ENCODE data around the gene NR4A3. TPM values are rescaled to one million over a fixed set of nuclear protein-coding genes. Genes with fewer than 3 reads are reported as not detected.

NR4A3 gene
- polyA plus RNA-seq, 3 donors: 0.52 to 89.7 (median 40.9) TPM

DNA sequence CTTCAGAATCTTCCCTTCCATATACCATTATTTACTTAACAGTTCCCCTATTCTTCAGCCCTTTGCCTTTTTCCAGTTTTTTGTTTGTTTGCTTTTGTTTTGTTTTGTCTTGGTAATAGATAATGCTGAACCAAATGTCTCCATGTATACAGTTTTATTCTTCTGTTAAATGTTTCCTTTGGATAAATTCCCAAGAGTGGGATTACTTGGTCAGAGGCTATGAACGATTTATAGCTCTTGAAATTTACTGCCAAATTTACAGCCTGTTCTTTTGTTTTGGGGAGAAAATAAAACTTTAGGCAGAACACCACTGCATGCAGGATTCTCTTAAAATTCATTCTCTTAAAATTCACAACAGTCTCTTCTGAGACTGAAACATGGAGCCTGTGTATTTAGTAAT lies 38.6 kb downstream of the NR4A3 start:
- H3K27ac ChIP-seq (ENCODE audit: low read depth, low read length): no peak overlapping the region
- 50 to 77% (median 52%) methylated on average over 1 of the region's 1 CpG for WGBS, 3 donors

DNA sequence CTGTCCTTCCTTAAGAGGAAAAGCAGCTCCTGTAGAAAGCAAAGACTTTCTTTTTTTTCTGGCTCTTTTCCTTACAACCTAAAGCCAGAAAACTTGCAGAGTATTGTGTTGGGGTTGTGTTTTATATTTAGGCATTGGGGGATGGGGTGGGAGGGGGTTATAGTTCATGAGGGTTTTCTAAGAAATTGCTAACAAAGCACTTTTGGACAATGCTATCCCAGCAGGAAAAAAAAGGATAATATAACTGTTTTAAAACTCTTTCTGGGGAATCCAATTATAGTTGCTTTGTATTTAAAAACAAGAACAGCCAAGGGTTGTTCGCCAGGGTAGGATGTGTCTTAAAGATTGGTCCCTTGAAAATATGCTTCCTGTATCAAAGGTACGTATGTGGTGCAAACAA lies 42.3 kb downstream of the NR4A3 start:
- 64 to 95% (median 81%) methylated on average over 2 of the region's 2 CpGs for WGBS, 3 donors
- no peak overlapping the region for H3K27ac ChIP-seq (ENCODE audit: low read depth, low read length)

DNA sequence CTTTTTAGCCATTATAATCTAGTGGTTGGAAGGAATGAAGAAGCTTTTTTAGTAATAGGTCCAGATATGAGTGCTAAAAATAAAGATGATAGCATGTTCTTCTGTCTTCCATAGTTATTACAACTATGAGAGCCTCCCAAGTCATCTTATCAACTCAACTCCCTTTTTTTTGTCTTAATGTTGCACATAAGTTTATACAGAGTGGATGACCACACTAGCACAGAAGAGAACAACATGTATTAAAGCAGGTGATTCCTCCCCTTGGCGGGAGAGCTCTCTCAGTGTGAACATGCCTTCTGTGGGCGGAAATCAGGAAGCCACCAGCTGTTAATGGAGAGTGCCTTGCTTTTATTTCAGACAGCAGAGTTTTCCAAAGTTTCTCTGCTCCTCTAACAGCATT lies 44.7 kb downstream of the NR4A3 start:
- no peak overlapping the region for H3K27ac ChIP-seq (ENCODE audit: low read depth, low read length)
- 58 to 74% (median 64%) methylated on average over 2 of the region's 2 CpGs for WGBS, 3 donors

DNA sequence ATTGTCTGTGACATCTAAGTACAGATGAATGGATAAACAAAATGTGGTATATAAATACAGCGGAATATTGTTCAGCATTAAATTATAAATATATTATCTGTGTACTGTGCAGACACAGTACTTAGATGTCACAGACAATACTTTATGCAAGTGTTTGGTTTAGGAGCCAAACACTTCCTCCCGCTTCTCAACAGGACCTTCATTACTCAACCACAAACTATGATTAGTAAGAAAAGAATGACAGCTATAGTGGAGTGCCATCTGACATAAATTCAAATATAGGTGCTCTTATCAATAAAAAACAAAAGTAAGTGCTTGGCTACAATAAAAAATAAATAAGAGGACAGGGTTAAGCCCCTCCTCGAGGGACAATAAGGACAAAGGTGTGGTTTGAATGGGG lies 45.9 kb downstream of the NR4A3 start:
- H3K27ac ChIP-seq (ENCODE audit: low read depth, low read length): no peak overlapping the region
- WGBS, 3 donors: 53 to 82% (median 61%) methylated on average over 3 of the region's 3 CpGs

DNA sequence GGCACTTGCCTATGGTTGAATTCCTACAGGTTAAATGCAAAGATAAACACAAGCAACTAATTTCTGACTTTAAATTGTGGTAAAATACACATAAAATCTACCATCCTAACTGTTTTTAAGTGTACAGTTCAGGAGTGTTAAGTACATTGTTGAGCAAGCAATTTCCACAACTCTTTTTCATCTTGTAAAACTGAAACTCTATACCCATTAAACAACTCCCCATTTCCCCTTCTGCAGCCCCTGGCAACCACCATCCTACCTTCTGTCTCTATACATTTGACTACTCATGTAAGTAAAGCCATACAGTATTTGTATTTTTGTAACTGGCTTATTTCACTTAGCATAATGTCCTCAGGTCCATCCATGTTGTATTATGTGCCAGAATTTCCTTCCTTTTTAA lies 46.3 kb downstream of the NR4A3 start:
- no peak overlapping the region for H3K27ac ChIP-seq (ENCODE audit: low read depth, low read length)

DNA sequence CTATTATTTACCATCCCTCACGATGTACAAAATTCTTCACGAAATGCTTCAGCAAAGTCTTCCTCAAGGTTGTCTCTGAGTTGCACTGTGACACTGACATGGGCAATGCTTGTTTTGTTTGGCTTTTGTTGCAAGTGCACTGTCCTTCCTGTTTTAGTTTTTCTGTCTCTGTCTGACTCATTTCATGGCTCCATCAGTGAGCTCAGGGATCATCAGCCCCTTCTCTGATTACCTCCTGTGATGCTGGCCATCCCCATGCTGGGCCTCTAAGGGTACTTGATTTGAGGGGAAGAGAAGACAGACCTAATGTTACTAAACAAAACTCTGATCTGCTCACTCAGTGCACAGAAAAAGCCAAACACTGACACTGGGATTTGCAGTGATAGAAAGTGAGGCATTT lies 47.2 kb downstream of the NR4A3 start:
- H3K27ac ChIP-seq (ENCODE audit: low read depth, low read length): no peak overlapping the region
- WGBS, 3 donors: 85 to 94% (median 92%) methylated on average over 2 of the region's 2 CpGs

DNA sequence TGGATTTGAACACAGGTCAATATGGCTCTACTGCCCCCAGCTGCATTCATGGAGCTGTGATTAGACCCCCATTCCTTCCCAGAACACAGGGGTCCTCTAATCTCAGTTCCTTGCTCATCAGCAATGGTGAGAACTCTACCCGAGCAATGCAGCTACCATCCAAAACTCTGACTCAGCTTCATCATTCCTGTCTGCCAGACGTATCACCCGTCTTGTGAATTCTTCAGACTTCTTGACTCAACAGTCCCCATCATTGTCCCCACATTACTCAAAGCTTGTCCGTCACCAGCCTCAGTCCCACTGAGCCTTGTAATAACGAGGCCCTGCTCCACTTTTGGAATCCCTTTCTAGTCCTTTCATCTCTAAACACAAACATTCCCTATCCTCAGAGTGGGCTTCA lies 48.4 kb downstream of the NR4A3 start:
- no peak overlapping the region for H3K27ac ChIP-seq (ENCODE audit: low read depth, low read length)
- WGBS, 3 donors: 81 to 90% (median 89%) methylated on average over 5 of the region's 5 CpGs

DNA sequence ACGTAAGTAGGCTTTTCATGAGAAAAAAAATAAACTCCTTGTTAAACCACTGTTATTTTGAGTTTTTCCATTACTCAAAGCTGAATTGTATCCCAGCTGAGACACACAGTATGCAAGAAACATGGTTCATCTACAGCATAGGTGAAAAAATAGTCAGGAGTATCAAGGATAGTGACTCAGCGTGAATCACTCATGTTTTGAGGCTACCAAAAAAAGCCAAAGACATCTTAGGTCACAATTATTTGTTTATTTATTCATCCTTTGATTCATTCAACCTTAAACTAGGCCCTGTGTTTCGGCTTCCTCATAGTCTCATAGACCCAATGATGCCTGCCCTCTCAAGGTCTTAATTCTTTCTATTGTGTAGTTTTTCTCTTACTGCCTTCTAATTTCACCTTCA lies 51.8 kb downstream of the NR4A3 start:
- no peak overlapping the region for H3K27ac ChIP-seq (ENCODE audit: low read depth, low read length)
- WGBS, 3 donors: 92 to 95% (median 94%) methylated on average over 3 of the region's 3 CpGs

DNA sequence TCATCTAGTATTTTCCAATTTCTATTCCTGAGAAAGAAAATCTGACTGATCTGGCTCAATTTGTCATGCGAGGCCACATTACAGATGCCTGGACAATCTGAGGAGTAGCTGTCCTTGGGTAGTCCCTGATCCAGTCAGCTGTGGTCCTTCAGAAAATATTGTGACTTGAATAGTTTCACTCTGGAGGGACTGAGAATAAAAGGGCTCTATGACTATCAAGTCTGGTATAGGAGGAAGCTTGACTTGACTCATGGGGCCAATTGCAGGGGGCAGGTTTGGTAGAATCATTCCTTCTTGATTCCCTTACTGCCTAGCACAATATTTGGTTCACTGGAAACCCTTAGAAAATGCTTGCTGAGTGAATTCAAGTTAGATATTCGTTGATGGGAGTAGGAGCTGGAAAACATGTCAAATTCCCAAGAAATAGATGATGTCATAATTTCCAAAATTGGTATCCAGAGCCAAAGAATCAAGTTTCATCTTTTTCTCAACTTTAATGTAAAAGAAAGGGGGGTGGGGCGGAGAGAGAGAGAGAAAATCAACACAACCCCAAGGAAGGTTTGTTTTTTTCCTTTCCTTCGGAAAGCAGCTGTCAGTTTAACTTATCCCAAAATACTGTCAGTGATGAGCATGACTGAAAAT lies 52.4 kb downstream of the NR4A3 start:
- 85 to 94% (median 86%) methylated on average over 4 of the region's 4 CpGs for WGBS, 3 donors
- H3K27ac ChIP-seq (ENCODE audit: low read depth, low read length): no peak overlapping the region

DNA sequence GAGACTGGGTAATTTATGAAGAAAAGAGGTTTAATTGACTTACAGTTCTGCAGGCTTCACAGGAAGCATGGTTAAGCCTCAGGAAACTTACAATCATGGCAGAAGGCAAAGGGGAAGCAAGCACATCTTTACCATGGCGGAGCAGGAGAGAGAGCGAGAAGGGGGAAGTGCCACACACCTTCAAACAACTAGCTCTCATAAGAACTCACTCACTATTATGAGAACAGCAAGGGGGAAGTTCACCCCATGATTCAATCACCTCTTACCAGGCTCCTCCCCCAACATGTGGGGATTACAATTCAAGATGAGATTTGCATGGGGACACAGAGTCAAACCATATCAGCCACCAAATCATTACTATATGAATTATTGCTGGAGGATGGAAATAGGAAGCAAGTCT lies 54.5 kb downstream of the NR4A3 start:
- H3K27ac ChIP-seq (ENCODE audit: low read depth, low read length): no peak overlapping the region
- WGBS, 3 donors: 71 to 89% (median 77%) methylated on average over 2 of the region's 2 CpGs

DNA sequence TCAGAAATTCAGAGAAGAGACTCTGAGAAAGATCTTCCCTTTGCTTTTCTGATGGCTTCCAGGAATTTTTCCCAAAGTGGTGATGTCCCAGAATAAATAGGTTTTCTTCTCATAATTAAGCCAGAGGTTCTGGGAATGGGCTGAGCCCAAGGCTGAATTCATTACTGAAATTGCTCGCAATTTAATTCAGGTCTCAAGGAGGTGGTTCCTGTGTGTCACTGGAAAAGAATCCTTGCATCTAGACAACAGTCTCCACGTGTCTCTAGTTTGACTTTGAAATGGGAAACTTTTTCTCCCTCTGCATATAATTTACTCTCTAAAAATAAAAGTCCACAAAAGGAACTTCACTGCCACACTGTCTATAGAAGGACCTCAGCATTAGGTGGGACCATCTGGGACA lies 57.0 kb downstream of the NR4A3 start:
- no peak overlapping the region for H3K27ac ChIP-seq (ENCODE audit: low read depth, low read length)
- WGBS, 3 donors: 75 to 79% (median 76%) methylated on average over 2 of the region's 2 CpGs

DNA sequence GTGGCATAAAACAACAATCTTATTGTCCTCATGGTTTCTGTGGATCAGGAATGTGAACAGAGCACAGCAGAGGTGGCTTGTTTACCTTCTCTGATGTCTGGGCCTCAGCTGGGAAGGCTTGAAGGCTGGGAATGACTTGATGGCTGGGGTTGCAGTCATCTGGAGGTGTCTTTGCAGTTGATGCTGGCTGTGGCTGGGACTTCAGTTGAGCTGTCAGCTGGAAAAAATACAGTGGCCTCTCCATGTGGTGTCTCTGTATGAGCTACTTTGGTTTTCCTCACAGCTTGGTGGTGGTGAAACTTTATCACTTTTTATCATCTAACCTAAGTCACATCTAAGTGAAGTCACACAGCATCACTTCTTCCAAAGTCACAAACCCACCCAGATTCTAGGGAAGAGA lies 60.1 kb downstream of the NR4A3 start:
- no peak overlapping the region for H3K27ac ChIP-seq (ENCODE audit: low read depth, low read length)

DNA sequence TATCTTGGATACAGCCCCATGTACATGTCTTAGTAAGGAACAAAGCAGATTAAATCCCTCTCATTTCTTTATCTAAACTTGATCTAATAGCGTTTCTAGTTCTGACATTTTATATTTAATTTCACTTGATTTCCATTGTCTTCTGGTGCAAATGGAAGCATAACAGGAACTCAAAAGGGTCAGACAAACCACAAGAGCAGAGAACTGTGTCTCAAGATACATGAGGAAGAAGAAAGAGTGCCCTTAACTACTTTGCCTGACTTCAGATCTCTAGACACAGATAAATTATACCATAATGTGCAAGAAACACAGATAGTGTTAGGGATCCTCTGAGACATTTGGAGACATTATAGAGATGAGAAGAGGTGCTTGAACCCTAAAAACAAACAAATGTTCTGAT lies 64.1 kb downstream of the NR4A3 start:
- H3K27ac ChIP-seq (ENCODE audit: low read depth, low read length): no peak overlapping the region
- 30 to 59% (median 38%) methylated on average over 1 of the region's 1 CpG for WGBS, 3 donors

DNA sequence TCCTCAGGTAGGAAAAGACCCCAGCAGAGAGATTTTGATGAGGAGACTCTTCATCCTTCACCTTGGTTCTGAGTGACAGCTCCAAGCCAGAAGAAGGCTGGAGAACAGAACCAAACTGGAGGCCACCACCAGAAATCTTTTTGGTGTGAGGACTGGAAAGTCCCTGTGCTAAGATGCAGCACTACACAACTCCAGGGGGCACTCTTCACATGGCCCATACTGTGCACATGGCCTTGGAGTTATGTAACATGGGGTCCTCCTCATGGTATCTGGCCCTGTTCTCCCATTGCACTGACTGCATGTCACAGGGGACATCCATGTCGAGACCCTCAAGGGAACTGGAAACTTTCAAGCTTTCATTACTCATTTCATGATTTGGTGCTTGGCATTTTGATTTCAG lies 67.4 kb downstream of the NR4A3 start:
- 95 to 100% (median 96%) methylated on average over 1 of the region's 1 CpG for WGBS, 3 donors
- no peak overlapping the region for H3K27ac ChIP-seq (ENCODE audit: low read depth, low read length)

DNA sequence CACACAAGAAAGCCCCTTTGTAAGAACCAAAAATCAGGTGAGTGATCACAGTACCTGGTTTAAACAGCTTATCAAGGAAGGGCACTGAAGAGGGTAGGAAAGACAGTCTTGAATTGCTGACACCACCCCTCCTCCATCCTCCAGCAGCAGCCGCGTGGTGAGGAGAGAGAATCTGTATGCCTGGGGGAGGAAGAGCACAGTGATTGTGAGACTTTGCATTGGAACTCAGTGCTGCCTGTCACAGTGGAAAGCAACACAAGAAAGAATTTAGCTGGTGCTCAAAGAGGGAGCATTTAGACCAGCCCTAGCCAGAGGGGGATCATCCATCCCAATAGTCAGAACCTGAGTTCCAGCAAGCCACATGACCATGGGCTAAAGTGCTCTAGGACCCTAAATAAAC lies 73.1 kb downstream of the NR4A3 start:
- no peak overlapping the region for H3K27ac ChIP-seq (ENCODE audit: low read depth, low read length)
- WGBS, 3 donors: 65 to 78% (median 67%) methylated on average over 2 of the region's 2 CpGs

DNA sequence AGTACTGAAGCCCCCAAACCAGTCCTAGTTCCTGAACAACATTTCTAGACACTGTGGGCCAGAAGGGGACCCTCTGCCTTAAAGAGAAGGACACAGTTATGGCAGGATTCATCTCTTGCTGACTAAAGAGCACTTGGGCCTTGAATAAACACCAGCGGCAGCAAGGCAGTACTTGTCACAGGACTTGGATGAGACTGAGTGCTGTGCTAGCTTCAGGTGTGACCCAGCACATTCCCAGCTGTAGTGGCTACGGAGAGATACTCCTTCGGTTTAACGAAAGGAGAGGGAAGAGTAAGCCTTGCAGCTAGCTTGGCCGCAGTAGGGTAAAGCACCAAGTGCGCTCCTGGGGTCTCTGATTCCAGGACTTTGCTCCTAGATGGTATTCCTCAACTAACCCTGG lies 73.8 kb downstream of the NR4A3 start:
- H3K27ac ChIP-seq (ENCODE audit: low read depth, low read length): no peak overlapping the region
- 91 to 96% (median 95%) methylated on average over 6 of the region's 6 CpGs for WGBS, 3 donors

DNA sequence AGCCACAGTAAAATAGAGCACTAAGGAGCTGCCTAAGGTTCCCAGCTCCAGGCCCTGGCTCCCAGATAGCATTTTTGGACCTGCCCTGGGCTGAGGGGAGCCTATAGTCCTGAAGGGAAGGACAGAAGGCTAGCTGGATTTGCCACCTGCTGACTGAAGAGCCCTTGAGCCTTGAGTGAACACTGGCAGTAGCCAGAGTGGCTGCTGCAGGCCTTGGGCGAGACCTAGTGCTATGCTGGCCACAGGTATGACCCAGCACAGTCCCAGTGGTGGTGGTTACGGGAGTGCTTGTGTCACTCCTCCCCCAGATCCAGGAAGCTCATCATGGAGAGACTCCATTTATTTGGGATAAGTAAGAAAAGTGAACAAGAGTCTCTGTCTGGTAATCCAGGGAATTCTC lies 74.4 kb downstream of the NR4A3 start:
- 93 to 97% (median 97%) methylated on average over 2 of the region's 2 CpGs for WGBS, 3 donors
- H3K27ac ChIP-seq (ENCODE audit: low read depth, low read length): no peak overlapping the region

DNA sequence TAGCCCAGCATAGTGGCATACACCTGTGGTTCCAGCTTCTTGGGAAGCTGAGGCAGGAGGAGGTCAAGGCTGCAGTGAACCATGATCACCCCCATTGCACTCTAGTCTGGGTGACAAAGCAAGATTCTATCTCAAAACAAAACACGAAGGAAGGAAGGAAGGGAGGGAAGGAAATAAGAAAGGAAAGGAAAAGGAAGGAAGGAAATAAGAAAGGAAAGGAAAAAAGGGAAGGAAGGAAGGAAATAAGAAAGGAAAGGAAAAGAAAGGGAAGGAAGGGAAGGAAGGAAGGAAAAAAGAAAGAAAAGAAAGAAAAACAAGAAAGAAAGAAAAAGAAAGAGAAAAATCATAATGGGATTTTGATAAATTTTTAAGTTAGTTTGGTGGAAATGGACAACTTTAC lies 81.7 kb downstream of the NR4A3 start:
- no peak overlapping the region for H3K27ac ChIP-seq (ENCODE audit: low read depth, low read length)
- WGBS, 3 donors: 65 to 90% (median 71%) methylated on average over 1 of the region's 1 CpG

DNA sequence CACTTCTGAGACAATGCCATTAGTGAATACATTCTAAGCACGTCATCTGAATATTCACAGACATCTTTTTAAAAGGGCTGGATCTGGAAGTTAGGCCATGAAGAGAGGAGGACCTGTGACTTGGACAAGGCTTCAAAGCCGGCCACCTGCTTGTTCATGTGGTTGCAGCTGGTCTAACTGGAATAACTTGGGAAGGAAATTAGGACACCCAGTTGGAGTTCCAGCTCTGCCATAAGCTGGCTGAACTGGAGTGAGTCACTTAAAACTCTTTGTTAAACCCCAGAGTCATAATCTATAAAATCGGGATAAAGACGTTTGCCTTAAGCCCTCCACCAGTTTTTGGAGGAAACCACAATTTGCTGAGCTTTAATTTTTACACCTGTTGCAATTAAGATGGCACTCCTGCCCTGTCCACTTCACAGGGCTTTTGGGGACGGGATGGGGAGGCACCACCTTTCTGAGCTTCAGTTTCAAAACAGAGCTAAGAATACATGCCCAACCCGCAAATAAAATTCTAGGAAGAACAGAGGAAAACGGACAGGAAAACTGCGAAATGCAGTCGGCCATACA lies 84.2 kb downstream of the NR4A3 start:
- H3K27ac ChIP-seq (ENCODE audit: low read depth, low read length): no peak overlapping the region
- WGBS, 3 donors: 16 to 21% (median 20%) methylated on average over 9 of the region's 9 CpGs

DNA sequence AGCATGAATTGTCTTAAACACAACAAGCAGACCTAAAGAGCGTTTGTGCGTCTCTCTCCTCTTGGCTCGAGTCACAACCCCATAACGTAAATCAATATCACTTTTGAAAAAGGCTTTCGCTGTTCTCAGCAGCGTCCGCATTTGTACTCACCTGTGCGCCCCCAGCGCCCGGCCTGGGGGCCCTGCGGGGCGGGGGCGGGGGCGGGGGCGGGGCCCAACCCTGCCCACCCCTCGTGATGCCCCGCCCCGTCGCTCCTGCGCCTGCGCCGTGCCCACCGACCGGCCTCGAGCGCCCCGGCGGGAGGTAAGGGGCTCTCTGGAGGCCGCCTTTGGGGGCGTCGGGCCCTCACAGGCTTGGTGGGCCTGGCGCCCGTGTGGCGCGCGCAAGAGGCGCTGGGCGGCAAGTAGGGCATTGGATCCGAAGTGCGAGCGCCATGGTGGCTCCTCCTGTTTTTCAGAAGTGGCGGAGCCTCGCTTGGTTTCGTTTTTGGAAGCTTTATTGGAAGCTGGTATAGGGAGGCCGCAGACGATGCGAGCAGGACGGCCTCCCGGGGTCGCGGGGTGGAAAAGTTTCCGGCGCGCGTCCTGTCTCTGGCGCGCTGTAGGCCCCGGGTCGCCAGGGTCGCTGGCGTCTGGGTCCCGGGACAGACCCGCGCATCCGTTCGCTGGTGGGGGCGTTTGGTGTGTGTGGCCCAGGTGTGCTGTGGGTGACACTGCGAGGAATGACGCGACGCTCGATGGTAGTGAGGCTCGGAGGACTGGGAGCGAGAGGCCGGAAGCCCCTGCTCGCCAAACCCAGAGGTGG lies 84.9 kb downstream of the NR4A3 start, which contains the start of gene STX17:
Gene STX17, plus strand, starts transcription at position 252 of the 805 bp plus-strand sequence. CDS start 8,586 bp downstream, outside the sequence.
- H3K27ac ChIP-seq (ENCODE audit: low read depth, low read length): peak within 1 kb of the TSS; percentile 93

More for the DNA sequence above, 84.9 kb downstream of the NR4A3 start, which contains the start of gene STX17:
- 0 to 1% (median 1%) methylated on average over 75 to 76 of the region's 76 CpGs for WGBS, 3 donors

Data from adipose tissue (tissue), 3 donors.